Spleen (tissue), 7 donors: Measurements from ENCODE around the gene DHDH.

Source experiments
- POLR2AphosphoS5 ChIP-seq, 3 donors: sonication (generic); formaldehyde crosslinking; IDR thresholded peaks; one replicate each; pipeline ENCODE4 v1.5.1; 2017; ENCODE audit warnings: antibody characterized with exemption in 3 of 3
- TF ChIP-seq, protein P1 (sequence below), 11 experiments: fragments of 200-600 bp in 7 of 11; fragments of 450-650 bp in 4 of 11; sonication (generic) in 4 of 11; IDR thresholded peaks in 8 of 11; conservative IDR thresholded peaks in 3 of 11; 1 replicate in 7 of 11; 2 replicates in 4 of 11; pipeline versions ENCODE4 v1.4.0 to v1.8.0; 2016 to 2021; ENCODE audit warnings: antibody characterized with exemption in 11 of 11, inconsistent platforms in 4 of 11, mild to moderate bottlenecking in 1 of 11
- donor health status: DM: no; HTN: no; CAD: no; lungs with moderate emphysema.
- donor health status: DM: no; HTN: no; CAD: no.
- donor health status: DM: no; HTN: no; CAD: no.

- TF ChIP-seq, protein P1, sequence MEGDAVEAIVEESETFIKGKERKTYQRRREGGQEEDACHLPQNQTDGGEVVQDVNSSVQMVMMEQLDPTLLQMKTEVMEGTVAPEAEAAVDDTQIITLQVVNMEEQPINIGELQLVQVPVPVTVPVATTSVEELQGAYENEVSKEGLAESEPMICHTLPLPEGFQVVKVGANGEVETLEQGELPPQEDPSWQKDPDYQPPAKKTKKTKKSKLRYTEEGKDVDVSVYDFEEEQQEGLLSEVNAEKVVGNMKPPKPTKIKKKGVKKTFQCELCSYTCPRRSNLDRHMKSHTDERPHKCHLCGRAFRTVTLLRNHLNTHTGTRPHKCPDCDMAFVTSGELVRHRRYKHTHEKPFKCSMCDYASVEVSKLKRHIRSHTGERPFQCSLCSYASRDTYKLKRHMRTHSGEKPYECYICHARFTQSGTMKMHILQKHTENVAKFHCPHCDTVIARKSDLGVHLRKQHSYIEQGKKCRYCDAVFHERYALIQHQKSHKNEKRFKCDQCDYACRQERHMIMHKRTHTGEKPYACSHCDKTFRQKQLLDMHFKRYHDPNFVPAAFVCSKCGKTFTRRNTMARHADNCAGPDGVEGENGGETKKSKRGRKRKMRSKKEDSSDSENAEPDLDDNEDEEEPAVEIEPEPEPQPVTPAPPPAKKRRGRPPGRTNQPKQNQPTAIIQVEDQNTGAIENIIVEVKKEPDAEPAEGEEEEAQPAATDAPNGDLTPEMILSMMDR (IDR thresholded peaks at IDR 0.05 in 8 of 11, conservative IDR thresholded peaks at IDR 0.05 in 3 of 11): no peak
- TF ChIP-seq POLR2AphosphoS5 (IDR thresholded peaks at IDR 0.05): peak in 2 of 3 donors; percentile 59 to 79
Observed at GRCh38 chr19:48967346-48968178, 34.1 kb downstream of the DHDH start.
